Gastrocnemius medialis (tissue), 4 donors: ENCODE data around the gene INAFM1. TPM values are rescaled to one million over a fixed set of nuclear protein-coding genes. Genes with fewer than 3 reads are reported as not detected.

Experiments
- ATAC-seq, 2 donors: fragments of 150-250 bp; one replicate each; pipeline ENCODE4 v1.9.1; 2016
- DNase-seq, 2 donors: peaks; one replicate each; pipeline ENCODE4 v3.0.0-alpha.2; 2019
- H3K27ac ChIP-seq, 4 donors: fragments of 200-600 bp; sonication (generic); 1 replicate in 1 of 4; 2 replicates in 3 of 4; pipeline ENCODE4 v1.5.1; 2016 to 2018; ENCODE audit warnings: mild to moderate bottlenecking in 2 of 4, moderate library complexity in 1 of 4
- H3K27me3 ChIP-seq, 3 donors: fragments of 200-600 bp; sonication (generic) in 2 of 3; 1 replicate in 1 of 3; 2 replicates in 2 of 3; pipeline versions ENCODE4 v1.5.1 to v1.6.0; 2016 to 2019; ENCODE audit warnings: mild to moderate bottlenecking in 1 of 3, moderate library complexity in 1 of 3
- H3K36me3 ChIP-seq, 2 donors: fragments of 200-600 bp; sonication (generic) in 1 of 2; one replicate each; pipeline ENCODE4 v1.5.1; 2017 to 2018
- H3K4me1 ChIP-seq, 2 donors: fragments of 200-600 bp; sonication (generic) in 1 of 2; one replicate each; pipeline ENCODE4 v1.5.1; 2016 to 2017; ENCODE audit warnings: mild to moderate bottlenecking in 2 of 2
- H3K4me3 ChIP-seq, 4 donors: fragments of 200-600 bp; sonication (generic) in 3 of 4; 1 replicate in 1 of 4; 2 replicates in 3 of 4; pipeline ENCODE4 v1.5.1; 2016 to 2019; ENCODE audit warnings: mild to moderate bottlenecking in 2 of 4
- H3K9me3 ChIP-seq, 3 donors: fragments of 200-600 bp; sonication (generic) in 2 of 3; 1 replicate in 1 of 3; 2 replicates in 2 of 3; pipeline ENCODE4 v1.5.1; 2016 to 2019
- CTCF ChIP-seq, 5 experiments: fragments of 450-650 bp in 3 of 5; fragments of 200-600 bp in 2 of 5; sonication (generic) in 2 of 5; IDR thresholded peaks in 4 of 5; conservative IDR thresholded peaks in 1 of 5; 1 replicate in 4 of 5; 2 replicates in 1 of 5; pipeline ENCODE4 v1.5.1; 2016 to 2019; ENCODE audit warnings: antibody characterized with exemption in 5 of 5, mild to moderate bottlenecking in 3 of 5, moderate library complexity in 3 of 5
- POLR2A ChIP-seq, 2 donors: fragments of 450-650 bp; IDR thresholded peaks; one replicate each; pipeline ENCODE4 v1.6.1; 2017; ENCODE audit warnings: antibody characterized with exemption in 2 of 2, mild to moderate bottlenecking in 2 of 2, moderate library complexity in 2 of 2
- in situ Hi-C, 4 donors: fragments of 200-750 bp; cut with MboI; loops; one replicate each; pipeline versions ENCODE4 v1.15.0 to v1.8.0; 2017; ENCODE audit warnings: low sequenced_read_pairs in 4 of 4
- intact Hi-C: fragments of 100-400 bp; cut with DNase I; formaldehyde crosslinking; loops from one replicate; pipeline ENCODE4 v1.15.1; 2023; ENCODE audit warnings: low total_unique reads
- total RNA-seq, 4 donors: library from RNA; depleted of rRNA; stranded (reverse); fragments of >200 nt; gene quantifications; one replicate each; pipeline versions ENCODE4 v1.1.0 to v1.2.3, GENCODE V29; 2016

INAFM1 gene
- total RNA-seq, 4 donors from 2014 or later = 3.9 to 8.5 (median 7.2) TPM

DNA sequence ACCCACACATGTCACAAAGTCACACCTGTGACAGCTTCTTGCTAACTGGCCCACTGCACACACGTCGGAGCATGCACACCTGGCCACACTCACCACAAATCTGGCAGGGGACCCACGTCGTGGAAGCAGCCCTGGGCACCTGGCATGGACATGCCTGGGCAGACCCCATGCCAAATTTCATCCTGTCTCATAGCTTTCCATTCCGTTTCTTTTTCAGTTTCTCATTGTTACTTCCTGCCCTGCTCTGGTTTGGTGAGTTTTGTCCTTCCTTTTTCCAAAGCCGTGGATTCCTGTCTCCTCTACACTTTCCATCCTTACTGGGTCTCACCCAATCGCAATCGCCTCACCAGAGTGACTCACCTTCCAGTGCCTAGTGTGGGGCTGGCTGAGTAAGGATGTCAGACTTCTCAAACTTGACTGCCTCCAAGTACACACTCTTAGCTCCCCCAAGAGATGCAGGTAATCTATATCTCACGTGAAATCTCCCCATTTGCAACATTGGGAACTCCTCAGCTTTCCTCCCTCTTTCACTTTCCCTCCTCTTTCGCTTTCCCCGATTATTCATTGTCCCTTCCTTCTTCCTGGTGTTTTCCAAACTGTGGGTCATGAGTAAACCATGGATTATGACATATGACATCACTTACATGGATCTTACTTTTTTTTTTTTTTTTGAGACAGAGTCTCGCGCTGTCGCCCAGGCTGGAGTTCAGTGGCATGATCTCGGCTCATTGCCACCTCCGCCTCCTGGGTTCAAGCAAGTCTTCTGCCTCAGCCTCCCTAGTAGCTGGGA lies 42.1 kb upstream of the INAFM1 start:
- intact Hi-C loops (no loop called here), in situ Hi-C loops (no loop called here)
- H3K9me3 ChIP-seq = no peaks in the 10 kb centered on the region
- H3K27ac ChIP-seq = peak overlapping the region; percentile 52 to 100 (median 90)
- peak overlapping the region in 1 of 4 donors; percentile 84 for H3K4me3 ChIP-seq
- H3K4me1 ChIP-seq = peaks cover 11 to 20% of the 10 kb centered on the region in 2 donors
- ATAC-seq (no peak), DNase-seq (no peak)
- H3K27me3 ChIP-seq = no peaks in the 10 kb centered on the region
- H3K36me3 ChIP-seq = no peaks in the 10 kb centered on the region
- TF ChIP-seq CTCF (IDR thresholded peaks at IDR 0.05 in 4 of 5, conservative IDR thresholded peaks at IDR 0.05 in 1 of 5) = no peak
- TF ChIP-seq POLR2A (IDR thresholded peaks at IDR 0.05) = no peak

DNA sequence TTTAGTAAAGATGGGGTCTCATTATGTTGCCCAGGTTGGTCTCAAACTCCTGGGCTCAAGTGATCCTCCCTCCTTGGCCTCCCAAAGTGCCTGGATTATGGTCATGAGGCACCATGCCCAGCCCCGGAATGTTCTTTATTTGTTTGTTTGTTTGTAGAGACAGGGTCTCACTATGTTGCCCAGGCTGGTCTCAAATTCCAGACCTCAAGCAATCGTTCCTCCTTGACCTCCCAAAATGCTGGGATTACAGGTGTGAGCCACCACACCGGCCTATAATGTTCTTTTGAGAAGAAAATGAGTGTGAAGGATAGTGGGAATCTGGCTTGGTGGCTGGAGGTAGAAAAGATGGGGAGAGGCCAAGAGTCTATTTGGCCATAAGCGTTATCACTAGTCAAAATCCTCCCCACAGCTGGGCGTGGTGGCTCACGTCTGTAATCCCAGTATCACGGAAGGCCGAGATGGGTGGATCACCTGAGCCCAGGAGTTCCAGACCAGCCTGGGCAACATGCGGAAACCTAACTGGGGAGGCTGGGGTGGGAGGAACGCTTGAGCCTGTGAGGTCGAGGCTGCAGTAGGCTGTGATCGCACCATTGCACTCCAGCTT lies 38.5 kb upstream of the INAFM1 start:
- no peaks in the 10 kb centered on the region for H3K36me3 ChIP-seq
- in situ Hi-C loops = no loop called here

DNA sequence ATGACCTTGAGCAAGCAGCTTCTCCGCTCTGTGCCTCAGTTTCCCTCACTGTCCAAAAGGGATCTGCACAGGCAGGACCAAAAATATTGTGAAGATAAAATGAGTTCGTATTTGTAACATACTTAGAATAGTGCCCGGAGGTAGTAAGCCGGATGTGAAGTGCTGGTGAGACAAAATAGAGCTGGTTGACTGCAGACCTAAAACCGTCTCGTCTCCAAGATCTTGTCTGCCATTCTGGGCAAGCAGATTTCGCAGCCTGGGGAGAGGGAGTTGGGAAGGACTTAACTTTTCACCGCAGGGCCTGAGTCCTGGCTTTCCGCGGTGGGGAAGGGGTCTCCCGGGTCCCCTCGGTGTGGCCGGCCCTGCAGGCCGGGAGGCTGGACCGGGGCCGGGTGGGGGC lies 35.5 kb upstream of the INAFM1 start:
- TF ChIP-seq POLR2A (IDR thresholded peaks at IDR 0.05) (no peak), CTCF (IDR thresholded peaks at IDR 0.05 in 4 of 5, conservative IDR thresholded peaks at IDR 0.05 in 1 of 5) (no peak)
- intact Hi-C loops (no loop called here), in situ Hi-C loops (no loop called here)
- Histone ChIP-seq H3K9me3 (no peaks in the 10 kb centered on the region), H3K4me1 (peaks cover 8 to 22% of the 10 kb centered on the region in 2 donors), H3K36me3 (no peaks in the 10 kb centered on the region), H3K27ac (no peak overlapping the region), H3K4me3 (peak overlapping the region in 2 of 4 donors; percentile 17 to 41), H3K27me3 (peaks cover 30 to 36% (median 34%) of the 10 kb centered on the region in 3 donors)
- no peak for ATAC-seq
- no peak for DNase-seq

More for the DNA sequence above, 38.5 kb upstream of the INAFM1 start:
- intact Hi-C loops = no loop called here
- no peak for ATAC-seq
- TF ChIP-seq CTCF (IDR thresholded peaks at IDR 0.05 in 4 of 5, conservative IDR thresholded peaks at IDR 0.05 in 1 of 5) (no peak), POLR2A (IDR thresholded peaks at IDR 0.05) (no peak)
- H3K9me3 ChIP-seq = no peaks in the 10 kb centered on the region
- peaks cover 0 to 14% of the 10 kb centered on the region in 2 donors for H3K4me1 ChIP-seq
- H3K4me3 ChIP-seq = no peak overlapping the region
- DNase-seq = no peak
- H3K27ac ChIP-seq = no peak overlapping the region
- peaks cover 11 to 13% (median 13%) of the 10 kb centered on the region in 3 donors for H3K27me3 ChIP-seq

- in situ Hi-C loops = loop anchor here in 3 of 4 donors (10.0 kb wide), 2 partner anchors 95 to 105 kb away; partner anchors contain the start of gene SAE1 (in 1 of the 3)
Observed at GRCh38 chr19:47239610-47240296, 34.9 kb upstream of the INAFM1 start.

More at GRCh38 chr19:47239610-47240296, 34.9 kb upstream of the INAFM1 start:
- no peak for DNase-seq
- Histone ChIP-seq H3K27ac (no peak overlapping the region), H3K4me3 (peak overlapping the region in 2 of 4 donors; percentile 17 to 41), H3K36me3 (no peaks in the 10 kb centered on the region), H3K27me3 (peaks cover 30 to 36% (median 34%) of the 10 kb centered on the region in 3 donors), H3K9me3 (no peaks in the 10 kb centered on the region), H3K4me1 (peaks cover 8 to 27% of the 10 kb centered on the region in 2 donors)
- intact Hi-C loops = loop anchor here (5.0 kb wide), 1 partner anchor 107 kb away; the partner anchor contains the start of gene SAE1
- no peak for TF ChIP-seq POLR2A (IDR thresholded peaks at IDR 0.05)
- no peak for TF ChIP-seq CTCF (IDR thresholded peaks at IDR 0.05 in 4 of 5, conservative IDR thresholded peaks at IDR 0.05 in 1 of 5)
- no peak for ATAC-seq
